Activated T-cell treated with anti-CD3 and anti-CD28 coated beads, Interleukin-2, amount 50 U/mL, for 48 hours (primary cell): ENCODE results near the gene AKR1B1.
A peak's percentile ranks its signal among the peaks of the same experiment; 100 is the strongest.

Experiments used
- DNase-seq, 2 experiments: peaks; one replicate each; pipeline ENCODE4 v3.0.0-alpha.2; 2020

AKR1B1 gene

DNA sequence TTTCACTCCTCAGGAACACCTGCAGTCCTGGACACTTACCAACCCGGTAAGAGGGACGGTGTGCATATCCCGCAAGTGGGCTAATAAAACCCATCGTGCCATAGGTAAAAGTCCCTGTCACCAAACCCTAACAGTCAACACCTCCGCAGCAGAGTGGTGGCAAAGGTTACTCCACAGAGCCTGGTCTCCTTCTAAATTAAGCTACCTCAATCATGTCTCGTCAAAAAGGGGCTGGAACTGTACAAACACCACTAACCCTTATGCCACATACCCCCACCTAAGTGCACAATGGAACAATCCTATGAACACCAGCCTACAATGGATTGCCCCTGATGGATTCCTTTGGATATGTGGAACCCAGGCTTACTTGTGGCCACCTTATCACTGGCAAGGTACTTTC, 9.6 kb upstream of the AKR1B1 start:
- DNase-seq, result no peak

DNA sequence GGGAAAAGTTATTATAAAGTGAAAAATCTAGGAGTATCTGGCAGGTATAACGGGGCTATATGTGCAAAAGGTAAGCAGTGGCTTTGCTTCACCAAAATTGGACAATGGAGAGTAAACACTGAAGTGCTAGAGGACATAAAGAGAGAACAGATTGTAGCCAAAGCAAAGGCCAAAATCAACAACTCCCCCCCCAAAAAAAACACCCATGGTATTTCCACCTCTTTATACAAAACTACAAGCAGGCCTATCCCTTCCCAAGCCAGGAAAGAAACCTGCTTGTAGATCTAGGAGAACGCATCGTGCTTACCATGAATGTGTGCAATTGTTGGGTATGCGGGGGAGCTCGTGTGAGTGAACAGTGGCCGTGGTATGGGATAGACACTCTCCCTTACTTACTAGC, 9.2 kb upstream of the AKR1B1 start:
- no peak for DNase-seq

DNA sequence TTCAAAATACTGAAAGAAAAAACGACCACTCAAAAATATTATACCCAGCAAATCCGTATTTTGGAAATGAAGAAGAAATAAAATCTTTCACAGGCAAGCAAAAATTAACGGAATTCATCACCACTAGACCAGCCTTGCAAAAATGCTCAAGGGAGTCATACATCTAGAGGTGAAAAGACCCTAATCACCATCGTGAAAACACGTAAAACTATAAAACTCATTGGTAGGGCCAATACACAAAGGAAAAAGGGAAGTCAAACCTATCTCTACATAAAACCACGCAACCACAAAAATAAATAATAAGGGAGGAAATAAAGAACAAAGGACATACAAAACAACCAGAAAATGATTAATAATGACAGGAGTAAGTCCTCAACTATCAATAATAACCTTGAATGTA, 6.6 kb upstream of the AKR1B1 start:
- DNase-seq, result no peak

DNA sequence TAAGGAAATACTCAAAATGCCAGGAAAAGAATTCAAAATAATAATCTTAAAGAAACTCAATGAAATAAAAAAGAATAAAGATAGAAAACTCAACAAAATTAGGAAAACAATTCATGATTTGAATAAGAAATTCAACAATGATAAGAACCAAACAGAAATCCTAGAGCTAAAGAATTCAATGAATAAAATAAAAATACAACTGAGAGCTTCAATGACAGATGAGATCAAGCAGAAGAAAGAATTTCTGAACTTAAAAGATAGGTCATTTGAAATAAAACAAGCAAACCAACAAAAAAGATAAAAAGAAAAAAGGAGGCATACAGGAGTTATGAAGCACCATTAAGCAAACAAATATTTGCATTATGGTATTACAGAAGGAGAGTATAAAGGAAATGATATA, 5.6 kb upstream of the AKR1B1 start:
- DNase-seq, result no peak

DNA sequence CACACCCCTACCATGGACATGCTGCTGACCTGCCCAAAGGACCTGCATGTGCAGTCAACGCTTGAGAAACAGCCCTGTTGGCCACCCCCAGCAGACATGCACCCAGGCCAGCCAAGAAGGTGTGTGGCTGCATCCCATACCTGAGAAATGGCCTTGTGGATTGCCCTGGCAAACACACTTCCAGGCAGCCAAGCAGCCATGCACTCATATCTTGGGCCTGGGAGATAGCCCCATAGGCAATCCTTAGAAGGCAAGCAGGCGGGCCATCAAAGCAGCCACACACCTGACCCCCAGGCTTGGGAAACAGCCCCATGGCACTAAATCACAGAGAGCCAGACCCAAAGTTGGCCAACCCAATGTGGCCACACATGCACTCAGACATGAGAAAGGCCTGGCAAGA, 4.9 kb upstream of the AKR1B1 start:
- DNase-seq, result no peak

DNA sequence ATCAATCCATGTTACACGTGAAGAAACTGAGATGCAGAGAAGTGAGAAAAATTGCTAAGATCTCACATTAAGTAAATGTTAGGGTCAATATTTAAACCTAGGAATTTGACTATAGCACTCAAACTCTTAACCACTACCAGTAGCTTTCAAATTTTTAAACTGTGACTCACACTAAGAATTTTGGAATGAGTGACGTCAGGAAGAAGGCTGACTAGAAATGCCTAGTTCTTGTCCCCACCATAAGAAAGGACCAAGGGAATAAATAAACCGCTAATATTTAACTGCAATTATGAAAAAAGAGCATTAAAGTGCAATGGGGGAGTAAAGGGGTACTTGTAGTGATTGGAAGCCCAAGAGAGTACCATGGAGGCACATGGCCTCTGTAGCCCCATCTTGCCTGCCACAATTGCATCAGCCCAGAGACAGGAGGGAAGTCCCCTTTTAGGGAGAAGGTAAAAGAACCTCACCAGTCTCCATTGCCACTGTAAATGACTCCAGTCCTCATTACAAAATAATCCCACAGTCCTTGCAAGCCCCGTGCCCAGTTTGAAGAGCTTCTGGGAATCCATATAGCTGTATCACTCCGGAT, 3.5 kb upstream of the AKR1B1 start:
- no peak for DNase-seq

DNA sequence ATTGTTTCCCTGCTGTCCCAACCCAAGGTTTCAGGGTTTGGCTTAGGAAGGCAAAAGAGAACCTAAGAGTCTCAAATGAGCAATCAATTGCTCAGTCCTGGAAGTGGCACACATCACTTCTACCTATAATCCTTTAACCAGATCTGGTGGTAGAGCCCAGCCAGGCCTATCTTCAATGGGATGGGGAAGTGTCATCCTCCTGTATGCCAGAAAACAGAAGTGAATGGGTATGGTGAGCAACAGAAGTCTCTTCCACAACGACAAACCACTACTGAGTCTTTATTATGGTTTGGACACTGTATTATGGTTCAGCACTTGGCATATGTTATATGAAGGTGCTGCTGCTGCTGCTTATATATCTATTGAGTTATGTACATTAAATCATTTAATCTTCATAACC, 3.0 kb upstream of the AKR1B1 start:
- no peak for DNase-seq

DNA sequence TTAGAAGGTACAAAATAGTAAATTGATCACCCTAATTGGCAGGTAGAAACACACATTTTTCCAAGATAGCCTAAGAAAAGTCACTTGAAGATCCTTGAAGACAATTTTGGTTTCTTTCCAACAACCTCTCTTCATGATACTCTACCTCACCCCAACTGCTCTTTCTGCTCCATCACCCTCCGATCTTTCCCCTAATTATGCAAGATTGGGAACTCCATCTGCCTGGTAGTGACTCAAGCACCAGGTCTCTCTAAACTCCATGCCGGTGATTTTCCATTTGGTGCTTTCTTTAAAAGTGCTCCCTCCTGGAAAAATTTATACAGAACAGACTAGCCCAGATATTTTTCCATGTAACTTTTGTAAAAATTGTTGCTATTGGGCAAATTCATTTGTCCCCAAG, 1.1 kb upstream of the AKR1B1 start:
- DNase-seq, result no peak

DNA sequence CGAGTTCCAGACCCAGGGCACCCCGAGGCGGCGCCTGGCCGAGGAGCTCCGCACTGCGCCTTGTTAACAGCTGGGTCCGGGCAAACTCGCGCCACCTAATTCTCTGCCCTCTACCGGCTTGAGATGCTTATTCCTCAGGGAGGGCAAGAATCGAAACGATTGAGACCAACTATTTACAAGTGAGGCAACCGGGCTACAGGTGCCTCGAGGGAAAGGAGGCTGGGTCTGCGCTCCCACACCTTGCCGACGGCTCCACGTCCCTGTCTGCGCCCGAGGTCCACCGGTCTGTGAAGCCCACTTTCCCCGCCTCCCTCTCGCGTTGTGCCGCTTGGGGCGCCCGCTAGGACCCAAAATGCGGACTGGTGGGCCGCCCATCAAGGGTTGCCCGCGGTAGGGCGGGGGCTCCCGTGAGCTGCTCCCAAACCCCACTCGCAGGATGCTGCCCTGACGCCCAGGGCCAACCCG, 527 bp downstream of the AKR1B1 start:
- peak; percentile 75 to 79 for DNase-seq

DNA sequence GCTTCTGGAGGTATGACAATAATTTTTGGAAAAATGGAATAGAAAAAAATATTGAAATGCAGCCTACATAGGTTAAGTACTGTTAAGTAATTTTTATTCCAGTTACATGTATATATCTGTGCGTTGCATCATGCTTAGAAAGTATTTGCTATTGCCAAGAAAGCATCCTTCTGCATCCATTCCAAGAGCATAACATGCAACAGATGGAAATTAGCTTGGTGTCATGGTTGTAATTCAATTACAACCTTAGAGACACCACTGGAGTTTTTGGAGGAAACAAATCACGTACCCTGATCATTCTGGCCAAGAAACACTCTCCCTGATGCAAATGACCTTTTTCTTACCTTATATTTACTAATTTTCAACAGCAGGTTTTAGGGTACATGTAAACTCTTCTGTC, 1.7 kb downstream of the AKR1B1 start:
- no peak for DNase-seq

DNA sequence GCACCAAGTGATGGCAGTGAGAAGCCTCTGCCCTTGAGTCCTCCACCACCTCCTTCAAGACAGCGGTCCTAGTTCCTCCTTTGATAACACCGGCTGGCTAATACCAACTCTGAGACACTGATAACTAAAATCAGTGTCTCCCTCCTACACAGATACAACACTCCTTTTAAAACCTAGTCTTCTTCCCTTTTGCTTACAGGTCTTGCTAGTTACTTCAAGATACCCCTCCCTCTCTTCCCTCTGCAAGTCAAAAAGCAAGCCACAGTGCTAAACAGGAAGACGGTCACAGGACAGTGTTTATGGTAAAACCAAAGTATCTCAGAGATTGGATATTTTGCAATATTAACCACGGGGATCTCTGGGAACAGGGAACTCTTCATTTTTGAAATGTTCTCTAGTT, 4.6 kb downstream of the AKR1B1 start:
- DNase-seq, result no peak

DNA sequence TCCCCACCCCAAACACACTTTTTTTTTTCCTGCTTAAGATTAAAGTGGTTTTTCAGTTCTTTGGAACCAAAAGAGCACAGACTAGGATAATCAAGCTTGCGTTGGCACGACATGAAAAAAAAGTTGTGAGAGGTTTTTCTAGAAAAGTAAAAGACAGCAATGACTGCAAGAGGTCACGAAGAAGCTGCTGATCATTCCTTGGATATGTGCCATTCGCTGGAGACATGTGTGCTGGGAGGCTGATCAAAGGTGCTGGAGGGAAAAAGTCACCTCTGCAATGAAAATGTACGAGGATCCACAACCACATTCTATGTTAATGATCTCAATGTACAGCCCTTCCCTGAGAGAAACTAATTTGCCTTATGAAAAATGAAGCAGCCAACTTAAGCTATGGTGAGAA, 5.4 kb downstream of the AKR1B1 start:
- no peak for DNase-seq

DNA sequence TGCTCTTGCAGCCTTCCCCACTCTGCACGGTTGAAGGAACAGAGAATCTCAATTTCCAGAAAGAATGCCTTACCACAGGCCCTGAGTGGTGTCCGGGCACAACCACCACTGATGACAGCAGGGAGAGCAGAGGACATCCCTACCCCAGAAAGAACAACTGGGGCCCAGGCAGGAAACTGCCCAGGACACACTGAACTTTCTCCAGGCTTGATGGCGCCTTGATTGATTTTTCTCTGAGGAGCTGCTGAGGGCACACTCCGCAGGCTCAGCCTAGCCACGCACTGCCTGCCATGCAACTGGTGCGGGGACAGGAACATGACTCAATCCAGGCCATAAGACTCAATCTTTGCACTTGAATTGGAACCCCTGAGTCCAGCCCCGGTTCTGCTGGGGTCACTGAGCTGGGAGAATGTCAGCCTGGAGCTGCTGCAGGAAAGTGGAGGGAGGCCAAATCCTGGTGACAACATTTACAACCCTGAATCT, 5.9 kb downstream of the AKR1B1 start:
- DNase-seq, result no peak

DNA sequence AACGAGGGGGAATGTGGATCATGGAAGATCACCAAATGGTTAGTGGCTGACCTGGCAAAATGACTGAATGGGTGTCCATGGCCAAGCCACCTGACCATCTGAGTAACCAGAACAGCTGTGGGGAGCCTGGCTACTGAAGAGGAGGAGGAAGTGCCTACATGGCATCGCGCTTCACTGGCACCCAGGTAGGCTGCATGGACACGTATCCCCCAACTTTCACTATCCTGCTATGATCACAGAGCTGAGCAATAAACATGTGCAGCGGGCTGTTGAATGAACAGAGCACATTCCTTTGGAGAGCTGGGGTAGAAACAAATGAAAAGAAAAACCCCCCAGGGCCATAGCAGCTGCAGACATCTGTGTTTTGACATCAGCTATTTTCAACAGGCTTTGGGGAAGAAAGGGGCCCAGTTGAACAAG, 6.5 kb downstream of the AKR1B1 start:
- no peak for DNase-seq

DNA sequence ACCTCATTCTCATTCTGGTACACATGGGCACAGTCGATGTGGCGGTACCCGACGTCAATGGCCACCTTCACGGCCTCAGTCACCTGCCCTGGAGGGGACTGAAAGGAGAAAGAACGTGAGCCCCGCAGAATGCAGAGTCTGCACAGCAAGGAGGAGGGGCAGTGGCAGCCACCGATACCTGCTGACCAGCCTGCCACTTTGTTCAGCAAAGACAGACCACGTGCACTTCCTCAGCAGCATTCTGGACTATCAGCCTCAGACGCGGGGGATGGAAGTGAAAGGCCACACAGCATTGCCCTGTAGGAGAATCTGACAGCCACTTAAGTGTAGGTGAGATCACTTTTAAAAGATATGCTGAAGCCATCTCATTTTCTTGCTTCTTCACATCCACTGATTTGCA, 7.2 kb downstream of the AKR1B1 start:
- DNase-seq, result no peak

DNA sequence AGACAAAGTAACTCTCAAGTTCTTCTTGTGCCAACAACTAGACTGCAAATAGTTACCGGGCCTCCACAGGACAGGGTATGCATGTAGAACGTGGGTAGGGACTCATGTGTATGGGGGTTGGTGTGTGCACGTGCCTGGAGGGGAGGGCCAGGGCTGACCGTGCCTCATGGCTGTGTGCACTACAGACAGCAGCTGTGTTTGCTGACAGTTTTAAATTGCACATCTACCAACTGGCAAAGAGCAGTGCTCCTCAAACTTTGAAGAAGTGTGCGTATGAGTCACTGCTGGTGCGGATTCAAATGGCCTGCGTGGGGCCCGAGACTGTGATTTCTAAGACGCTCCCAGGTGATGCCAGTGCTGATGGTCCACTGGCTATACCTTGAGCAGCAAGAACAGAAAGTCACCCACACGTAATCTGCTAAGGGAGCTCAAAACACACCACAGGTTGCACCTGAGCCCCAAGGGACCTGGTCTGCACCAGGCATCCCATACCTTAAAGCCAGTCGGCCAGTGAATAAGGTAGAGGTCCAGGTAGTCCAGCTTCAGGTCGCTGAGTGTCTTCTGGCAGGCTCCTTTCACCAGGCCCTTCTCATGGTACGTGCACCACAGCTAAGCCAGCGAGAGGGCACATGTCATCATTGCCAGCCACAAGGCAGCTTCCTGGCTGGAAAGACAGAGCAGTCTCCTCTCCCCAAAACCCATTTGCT, 8.5 kb downstream of the AKR1B1 start:
- no peak for DNase-seq

DNA sequence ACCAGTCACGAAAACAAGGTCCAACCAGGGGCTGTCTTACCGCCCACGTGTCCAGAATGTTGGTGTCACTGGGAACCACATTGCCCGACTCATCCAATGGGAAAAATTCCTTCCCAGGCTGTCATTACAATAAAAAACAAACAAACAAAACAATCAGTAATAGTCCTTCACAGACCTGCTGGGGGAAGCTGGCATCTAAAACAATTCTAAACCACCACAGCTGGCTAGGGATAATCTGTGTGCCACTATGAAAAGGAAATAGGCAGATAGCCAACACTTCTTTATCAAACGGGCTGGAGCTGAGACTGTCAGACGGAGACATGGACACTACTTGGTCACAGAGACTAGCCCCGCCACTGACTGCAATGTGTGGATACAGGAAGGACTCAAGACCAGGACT, 9.2 kb downstream of the AKR1B1 start:
- DNase-seq, result no peak

DNA sequence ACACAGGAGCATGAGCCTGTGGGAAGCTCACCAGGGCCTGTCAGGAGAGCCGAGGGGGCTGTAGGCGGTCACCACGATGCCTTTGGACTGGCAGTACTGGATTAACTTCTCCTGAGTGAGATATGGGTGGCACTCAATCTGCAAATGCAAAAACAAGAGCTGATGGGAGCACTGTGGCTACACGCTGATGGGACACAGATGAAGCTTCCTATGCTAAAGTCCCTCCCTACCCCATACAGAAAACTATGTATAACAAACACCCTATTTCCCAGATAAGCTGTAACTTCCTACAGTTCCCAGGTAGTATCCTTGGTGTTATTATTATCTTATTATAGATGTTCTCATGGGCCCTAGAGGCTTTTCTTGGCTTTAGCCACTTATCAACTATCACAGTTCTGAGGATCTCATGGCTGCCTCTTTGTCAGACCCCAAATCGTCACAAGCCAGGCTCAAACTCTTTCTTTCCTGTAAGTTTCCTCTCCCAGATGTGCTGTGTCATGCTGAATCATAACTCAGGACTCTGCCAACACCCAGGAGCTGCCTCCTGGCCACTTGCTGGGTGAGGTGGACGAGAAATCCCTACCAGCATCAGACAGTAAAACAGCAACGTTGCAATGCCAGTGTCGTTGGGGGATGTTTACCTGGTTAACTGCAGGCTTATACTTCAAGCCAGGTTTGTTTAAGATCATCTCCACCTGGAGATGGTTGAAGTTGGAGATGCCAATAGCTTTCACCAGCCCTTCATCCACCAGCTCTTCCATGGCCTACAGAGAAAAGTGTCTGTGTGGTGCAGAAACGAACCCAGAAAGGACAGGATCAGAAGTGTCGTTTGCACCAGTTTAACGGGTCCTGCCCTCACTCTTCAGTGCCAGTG, 10.3 kb downstream of the AKR1B1 start:
- no peak for DNase-seq

DNA sequence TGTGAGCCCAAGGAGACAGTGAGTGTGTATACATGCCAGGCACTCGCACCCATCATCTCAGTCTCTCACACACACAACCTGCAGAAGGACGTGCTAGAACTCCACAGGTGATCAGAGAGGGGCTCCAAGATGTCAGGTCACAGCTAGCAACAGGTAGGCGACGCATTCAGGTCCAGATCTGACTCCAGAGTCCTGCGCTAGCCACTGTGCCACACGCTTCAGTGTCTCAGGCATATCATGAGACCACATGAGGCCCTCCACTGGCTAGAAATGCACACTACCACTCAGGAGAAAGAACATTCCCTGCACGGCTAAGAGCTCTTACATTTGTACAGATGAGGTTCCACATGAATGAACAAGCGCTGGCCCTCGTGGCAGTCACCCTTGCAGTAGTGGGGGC, 11.5 kb downstream of the AKR1B1 start:
- no peak for DNase-seq

DNA sequence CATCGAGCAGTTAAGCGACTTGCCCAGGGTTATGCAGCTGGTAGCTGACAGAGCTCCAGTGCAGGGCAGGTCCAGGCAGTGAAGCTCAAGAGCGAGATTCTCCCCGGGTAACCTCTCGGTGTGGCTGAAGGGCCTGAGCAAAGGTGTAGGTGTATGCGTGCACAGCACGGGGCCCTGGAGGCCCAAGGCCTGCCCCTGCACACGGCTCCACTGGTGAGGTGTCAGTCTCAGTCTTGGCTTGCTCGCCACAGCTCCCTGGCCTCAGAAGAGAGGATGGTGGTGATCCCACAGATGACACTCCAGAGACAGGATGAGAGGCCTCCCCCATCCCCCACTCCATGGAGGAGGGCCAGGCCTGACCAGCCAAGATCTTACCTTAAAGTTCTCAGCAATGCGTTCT, 12.0 kb downstream of the AKR1B1 start:
- no peak for DNase-seq

DNA sequence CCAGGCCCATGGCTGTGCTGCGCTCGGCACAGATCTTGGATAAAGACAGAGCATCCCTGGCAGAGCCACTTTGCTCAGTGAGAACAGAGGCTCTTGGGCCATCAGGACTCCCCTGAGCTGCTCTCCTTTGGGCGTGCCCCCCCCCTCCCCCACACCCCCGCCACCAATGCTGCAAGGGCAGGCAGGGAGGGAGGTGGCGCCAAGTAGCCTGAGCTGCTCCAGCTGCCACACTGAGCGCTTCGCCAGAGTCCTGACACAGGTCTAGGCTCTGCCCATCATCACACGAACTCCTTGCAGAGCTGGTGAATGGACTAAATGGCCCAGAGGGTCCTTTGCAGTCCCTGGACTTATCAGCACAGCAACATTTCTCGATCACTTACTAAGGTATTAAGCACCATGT, 12.5 kb downstream of the AKR1B1 start:
- no peak for DNase-seq

DNA sequence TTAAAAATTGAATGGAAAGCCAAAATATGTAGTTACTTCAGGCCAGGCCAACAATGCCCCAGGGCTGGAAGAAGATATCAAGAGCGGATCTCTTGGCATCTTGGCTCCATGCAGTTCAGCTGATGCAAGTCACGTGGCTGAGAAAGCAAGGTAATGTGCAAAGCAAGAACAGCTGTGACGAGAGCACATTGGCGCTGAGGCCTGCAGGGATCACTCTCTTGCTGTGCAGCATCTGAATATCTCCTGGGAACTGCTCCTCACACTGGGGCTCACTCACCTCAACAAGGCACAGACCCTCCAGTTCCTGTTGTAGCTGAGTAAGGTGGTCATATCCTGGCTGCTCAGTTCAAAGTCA, 14.0 kb downstream of the AKR1B1 start:
- DNase-seq, result no peak

DNA sequence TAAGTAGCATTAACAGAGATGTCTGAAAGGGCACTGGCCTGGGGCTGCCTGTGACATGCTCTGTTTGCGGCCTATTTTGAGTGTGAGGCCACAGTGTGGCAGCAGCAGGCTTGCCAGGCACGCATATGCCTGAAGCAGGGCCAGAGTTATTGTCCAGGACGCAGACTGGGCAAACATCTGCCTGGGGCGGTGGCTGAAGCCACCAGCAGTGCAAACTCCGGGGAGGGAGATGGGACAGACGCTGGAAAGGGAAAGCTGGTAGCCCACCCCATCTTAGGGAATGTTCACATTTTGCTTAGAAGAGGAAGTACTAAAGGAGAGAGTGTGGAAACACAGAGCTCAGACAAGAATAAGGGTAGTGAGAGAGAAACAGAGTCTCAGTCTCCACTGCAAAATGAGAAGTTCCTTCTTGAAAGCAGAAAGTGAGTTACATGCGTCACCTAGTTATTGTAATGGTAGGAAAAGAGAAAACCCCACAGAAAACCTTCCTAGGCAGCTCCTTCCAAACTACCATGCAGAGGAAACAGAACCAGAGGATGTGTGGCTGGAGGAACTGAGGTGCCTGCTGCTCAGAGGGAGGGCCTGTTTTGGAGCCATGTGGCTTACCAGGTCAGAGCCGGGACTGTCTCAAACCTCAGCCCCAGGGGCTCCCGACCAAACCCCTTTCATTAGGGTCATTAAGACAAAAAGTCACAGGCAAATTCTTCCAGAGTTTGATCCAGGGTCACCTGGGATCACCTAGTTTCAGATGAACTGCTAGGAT, 14.5 kb downstream of the AKR1B1 start:
- DNase-seq, result no peak
